ENCODE results near the gene TRIM60. TPM values are rescaled to one million over a fixed set of nuclear protein-coding genes. Genes with fewer than 3 reads are reported as not detected.

TRIM60 gene
- total and polyA plus RNA-seq, 2 of the 4 experiments (the other 2 are of a cell fraction), result not detected

GRCh38 chr4:165077034-165077578, 45.3 kb downstream of the TRIM60 start:
- no peaks in the 10 kb centered on the region for H3K9me1 ChIP-seq (ENCODE audit: insufficient read depth, low read length)
- H2BK5ac ChIP-seq (ENCODE audit: low read depth, low read length, poor library complexity, severe bottlenecking), result no peak overlapping the region
- BruUV-seq (replicated peaks), result no TSS peak
- 0 out of 2 replicates have a peak, but pooled peaks cover 2% of the 10 kb centered on the region for H3K36me3 ChIP-seq (ENCODE audit: control insufficient read depth, insufficient read depth, low read length)
- dilution Hi-C loops (cut with HindIII; ENCODE audit: low sequenced_read_pairs, unreplicated experiment), result no loop called here
- H3K79me1 ChIP-seq (ENCODE audit: low read depth in 1 of 2, low read length in 2 of 2), result no peaks in the 10 kb centered on the region
- ChIA-PET CTCF (interaction anchor here (0.7 to 1.7 kb wide), 2 partner anchors 36 to 281 kb away, joined by 3 to 4 read pairs; partner anchors contain the start of gene TMEM192), POLR2A (ENCODE audit: unreplicated experiment) (no interaction called here)
- no peak overlapping the region for H2BK15ac ChIP-seq (ENCODE audit: low read depth, low read length)
- H3K4me1 ChIP-seq (ENCODE audit: control insufficient read depth, insufficient read depth, low read length), result no peaks in the 10 kb centered on the region
- intact Hi-C loops (cut with micrococcal nuclease), result no loop called here
- 100% methylated on average over 1 of the region's 5 CpGs; no CpG with 5 or more reads in 1 of the 2 experiments for WGBS, 2 experiments (ENCODE audit: extremely low coverage in 2 of 2, insufficient read length in 1 of 2)
- H3K18ac ChIP-seq (ENCODE audit: low read depth, low read length), result no peak overlapping the region
- H3K23ac ChIP-seq (ENCODE audit: low read depth, low read length), result no peak overlapping the region
- H3K27me3 ChIP-seq (ENCODE audit: control insufficient read depth, insufficient read depth, low read length), result no peaks in the 10 kb centered on the region
- H3K9ac ChIP-seq (ENCODE audit: low read depth, low read length), result no peak overlapping the region
- in situ Hi-C loops (cut with MboI; ENCODE audit: low sequenced_read_pairs), result no loop called here
- no peak overlapping the region for H3K14ac ChIP-seq (replicated peaks; ENCODE audit: low read depth, low read length)
- H4K5ac ChIP-seq (ENCODE audit: low read depth, low read length), result no peak overlapping the region
- H2AK5ac ChIP-seq (ENCODE audit: low read depth, low read length), result no peak overlapping the region
- H3K56ac ChIP-seq (ENCODE audit: extremely low read depth, insufficient read depth, low read length), result no peak overlapping the region
- H3K27ac ChIP-seq (ENCODE audit: insufficient read depth, low read length), result no peak overlapping the region
- TF ChIP-seq BHLHE40 (IDR thresholded peaks at IDR 0.05; ENCODE audit: low read depth, low read length), result no peak
- no peak for TF ChIP-seq FOS (IDR thresholded peaks at IDR 0.05; ENCODE audit: low read depth, low read length)
- TF ChIP-seq RFX5 (IDR thresholded peaks at IDR 0.05; ENCODE audit: low read depth, low read length), result no peak
- TF ChIP-seq, protein P1, sequence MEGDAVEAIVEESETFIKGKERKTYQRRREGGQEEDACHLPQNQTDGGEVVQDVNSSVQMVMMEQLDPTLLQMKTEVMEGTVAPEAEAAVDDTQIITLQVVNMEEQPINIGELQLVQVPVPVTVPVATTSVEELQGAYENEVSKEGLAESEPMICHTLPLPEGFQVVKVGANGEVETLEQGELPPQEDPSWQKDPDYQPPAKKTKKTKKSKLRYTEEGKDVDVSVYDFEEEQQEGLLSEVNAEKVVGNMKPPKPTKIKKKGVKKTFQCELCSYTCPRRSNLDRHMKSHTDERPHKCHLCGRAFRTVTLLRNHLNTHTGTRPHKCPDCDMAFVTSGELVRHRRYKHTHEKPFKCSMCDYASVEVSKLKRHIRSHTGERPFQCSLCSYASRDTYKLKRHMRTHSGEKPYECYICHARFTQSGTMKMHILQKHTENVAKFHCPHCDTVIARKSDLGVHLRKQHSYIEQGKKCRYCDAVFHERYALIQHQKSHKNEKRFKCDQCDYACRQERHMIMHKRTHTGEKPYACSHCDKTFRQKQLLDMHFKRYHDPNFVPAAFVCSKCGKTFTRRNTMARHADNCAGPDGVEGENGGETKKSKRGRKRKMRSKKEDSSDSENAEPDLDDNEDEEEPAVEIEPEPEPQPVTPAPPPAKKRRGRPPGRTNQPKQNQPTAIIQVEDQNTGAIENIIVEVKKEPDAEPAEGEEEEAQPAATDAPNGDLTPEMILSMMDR (conservative IDR thresholded peaks at IDR 0.05; ENCODE audit: low read depth, low read length), result no peak
- TF ChIP-seq ELK1 (IDR thresholded peaks at IDR 0.05; ENCODE audit: borderline replicate concordance, low read depth, low read length), result no peak
- TF ChIP-seq SMC3 (IDR thresholded peaks at IDR 0.05; ENCODE audit: low read depth, low read length), result no peak
- TF ChIP-seq MXI1 (IDR thresholded peaks at IDR 0.05; ENCODE audit: borderline replicate concordance, low read depth, low read length), result no peak
- TF ChIP-seq POLR2A (IDR thresholded peaks at IDR 0.05; ENCODE audit: low read depth, low read length), result no peak
- no peak for TF ChIP-seq MAFK (IDR thresholded peaks at IDR 0.05; ENCODE audit: low read depth, low read length)
- no peak for TF ChIP-seq MAZ (IDR thresholded peaks at IDR 0.05; ENCODE audit: borderline replicate concordance, low read depth, low read length)
- TF ChIP-seq CEBPB (IDR thresholded peaks at IDR 0.05; ENCODE audit: low read depth, low read length), result no peak
- TF ChIP-seq, protein P2, sequence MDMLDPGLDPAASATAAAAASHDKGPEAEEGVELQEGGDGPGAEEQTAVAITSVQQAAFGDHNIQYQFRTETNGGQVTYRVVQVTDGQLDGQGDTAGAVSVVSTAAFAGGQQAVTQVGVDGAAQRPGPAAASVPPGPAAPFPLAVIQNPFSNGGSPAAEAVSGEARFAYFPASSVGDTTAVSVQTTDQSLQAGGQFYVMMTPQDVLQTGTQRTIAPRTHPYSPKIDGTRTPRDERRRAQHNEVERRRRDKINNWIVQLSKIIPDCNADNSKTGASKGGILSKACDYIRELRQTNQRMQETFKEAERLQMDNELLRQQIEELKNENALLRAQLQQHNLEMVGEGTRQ (IDR thresholded peaks at IDR 0.05; ENCODE audit: low read depth, low read length), result no peak
- TF ChIP-seq NFE2L2 (IDR thresholded peaks at IDR 0.05; ENCODE audit: low read depth, low read length), result no peak
- TF ChIP-seq RAD21 (IDR thresholded peaks at IDR 0.05; ENCODE audit: low read length), result no peak
- TF ChIP-seq RCOR1 (IDR thresholded peaks at IDR 0.05; ENCODE audit: insufficient replicate concordance, low read length), result no peak
- TF ChIP-seq CHD1 (IDR thresholded peaks at IDR 0.05; ENCODE audit: low read depth, low read length), result no peak
- no peak overlapping the region for H3K4me3 ChIP-seq (ENCODE audit: insufficient read depth, low read depth, low read length)
- no peak overlapping the region for H4K91ac ChIP-seq (ENCODE audit: insufficient read depth, low read depth, low read length)
- no peak overlapping the region for H2BK120ac ChIP-seq (ENCODE audit: low read depth, low read length)
- H2AFZ ChIP-seq (replicated peaks; ENCODE audit: low read length, poor library complexity), result no peak overlapping the region
- H2BK20ac ChIP-seq (ENCODE audit: low read depth, low read length), result no peak overlapping the region
- H4K20me1 ChIP-seq (ENCODE audit: insufficient read depth, low read length), result no peaks in the 10 kb centered on the region
- H3K9me3 ChIP-seq (ENCODE audit: control insufficient read depth, insufficient read depth, low read length), result no peaks in the 10 kb centered on the region
- no peak overlapping the region for H3K4me2 ChIP-seq (ENCODE audit: low read depth, low read length)
- H2AK9ac ChIP-seq (replicated peaks; ENCODE audit: low read depth, low read length, poor library complexity), result no peak overlapping the region
- no peak overlapping the region for H4K8ac ChIP-seq (ENCODE audit: low read depth in 2 of 2, low read length in 2 of 2)
- ATAC-seq (ENCODE audit: low read depth), result no peak
- H3K4ac ChIP-seq (ENCODE audit: low read depth, low read length), result no peak overlapping the region
- no peak for DNase-seq
